Esophagus (tissue), 2 donors: ENCODE measurements around the gene MAPK13. TPM values are rescaled to one million over a fixed set of nuclear protein-coding genes. Genes with fewer than 3 reads are reported as not detected.

Source experiments
- polyA plus RNA-seq, 2 donors: library from polyadenylated mRNA; stranded (reverse); fragments of 200-250 nt; gene quantifications; one replicate each; pipeline ENCODE4 v1.2.3, GENCODE V29; 2013
- donor health status: healthy with polysubstance abuse.
- donor health status: Bipolar disorder and iron deficiency.

MAPK13 gene
- polyA plus RNA-seq, 2 donors, result 53.3 to 91.8 TPM

Other genes starting within 250 kb of the MAPK13 start
- 10 to 100 TPM; 15.2 to 20.2 TPM for gene SRPK1, start 209.4 kb upstream of the MAPK13 start, polyA plus RNA-seq
- gene SLC26A8, start 105.9 kb upstream of the MAPK13 start, polyA plus RNA-seq, result under 1 TPM in 1 of 2 donors, not detected in 1; 0.04 TPM
- gene MAPK14, start 102.7 kb upstream of the MAPK13 start, polyA plus RNA-seq, result 10 to 100 TPM; 11.3 to 19.1 TPM
- gene BRPF3, start 66.2 kb downstream of the MAPK13 start, polyA plus RNA-seq, result 1 to 10 TPM; 6.5 to 7.7 TPM
- under 1 TPM; 0.02 to 0.04 TPM for gene PNPLA1, start 139.5 kb downstream of the MAPK13 start, polyA plus RNA-seq
- gene BNIP5, start 206.4 kb downstream of the MAPK13 start, polyA plus RNA-seq, result not detected